Esophagus muscularis mucosa (tissue), 4 donors: ENCODE data around the gene HDAC4. TPM values are rescaled to one million over a fixed set of nuclear protein-coding genes. Genes with fewer than 3 reads are reported as not detected.

Experiments used
- DNase-seq: peaks from one replicate; pipeline ENCODE4 v3.0.0-alpha.2; 2017; ENCODE audit errors: extremely low spot score
- H3K27ac ChIP-seq, 4 donors: fragments of 200-600 bp; sonication (generic); replicated peaks in 1 of 4; 1 replicate in 3 of 4; 2 replicates in 1 of 4; pipeline ENCODE4 v1.5.1; 2016 to 2019; ENCODE audit warnings: mild to moderate bottlenecking in 1 of 4
- H3K27me3 ChIP-seq, 4 donors: fragments of 200-600 bp; sonication (generic); one replicate each; pipeline versions ENCODE4 v1.5.1 to v1.6.0; 2016 to 2019
- H3K36me3 ChIP-seq, 4 donors: fragments of 200-600 bp; sonication (generic); one replicate each; pipeline ENCODE4 v1.5.1; 2016 to 2019
- H3K4me1 ChIP-seq, 4 donors: fragments of 200-600 bp; sonication (generic); one replicate each; pipeline ENCODE4 v1.5.1; 2016 to 2019
- H3K4me3 ChIP-seq, 4 donors: fragments of 200-600 bp; sonication (generic); 1 replicate in 2 of 4; 2 replicates in 2 of 4; pipeline ENCODE4 v1.5.1; 2016 to 2019; ENCODE audit warnings: mild to moderate bottlenecking in 4 of 4, moderate library complexity in 1 of 4
- H3K9me3 ChIP-seq, 4 donors: fragments of 200-600 bp; sonication (generic); 1 replicate in 3 of 4; 2 replicates in 1 of 4; pipeline ENCODE4 v1.5.1; 2016 to 2019
- EP300 ChIP-seq: sonication (generic); formaldehyde crosslinking; IDR thresholded peaks from one replicate; pipeline ENCODE4 v1.6.1; 2017; ENCODE audit warnings: antibody characterized with exemption
- POLR2A ChIP-seq: fragments of 450-650 bp; IDR thresholded peaks from one replicate; pipeline ENCODE4 v1.6.1; 2017; ENCODE audit warnings: antibody characterized with exemption, moderate library complexity, mild to moderate bottlenecking, low read depth
- POLR2AphosphoS5 ChIP-seq, 2 donors: sonication (generic); formaldehyde crosslinking; IDR thresholded peaks; one replicate each; pipeline ENCODE4 v1.6.1; 2017; ENCODE audit warnings: antibody characterized with exemption in 2 of 2
- WGBS: methylation state at CpG from one replicate; pipeline ENCODE4 v1.1.5; 2018; 5-methylcytosine and 5-hydroxymethylcytosine counted together
- intact Hi-C: fragments of 100-400 bp; cut with DNase I; formaldehyde crosslinking; loops from one replicate; pipeline ENCODE4 v1.15.1; 2023
- total RNA-seq, 4 donors: library from RNA; depleted of rRNA; stranded (reverse); fragments of >200 nt; gene quantifications; one replicate each; pipeline versions ENCODE4 v1.1.0 to v1.2.1, GENCODE V29; 2016
- TF ChIP-seq, protein P1 (sequence below), 3 experiments: fragments of 200-600 bp in 2 of 3; fragments of 450-650 bp in 1 of 3; sonication (generic) in 2 of 3; IDR thresholded peaks; one replicate each; pipeline ENCODE4 v1.5.1; 2017 to 2019; ENCODE audit warnings: antibody characterized with exemption in 3 of 3, mild to moderate bottlenecking in 2 of 3, moderate library complexity in 1 of 3

Gene HDAC4
- total RNA-seq, 4 donors from 2014 or later, result 59.4 to 119 (median 76.1) TPM

DNA sequence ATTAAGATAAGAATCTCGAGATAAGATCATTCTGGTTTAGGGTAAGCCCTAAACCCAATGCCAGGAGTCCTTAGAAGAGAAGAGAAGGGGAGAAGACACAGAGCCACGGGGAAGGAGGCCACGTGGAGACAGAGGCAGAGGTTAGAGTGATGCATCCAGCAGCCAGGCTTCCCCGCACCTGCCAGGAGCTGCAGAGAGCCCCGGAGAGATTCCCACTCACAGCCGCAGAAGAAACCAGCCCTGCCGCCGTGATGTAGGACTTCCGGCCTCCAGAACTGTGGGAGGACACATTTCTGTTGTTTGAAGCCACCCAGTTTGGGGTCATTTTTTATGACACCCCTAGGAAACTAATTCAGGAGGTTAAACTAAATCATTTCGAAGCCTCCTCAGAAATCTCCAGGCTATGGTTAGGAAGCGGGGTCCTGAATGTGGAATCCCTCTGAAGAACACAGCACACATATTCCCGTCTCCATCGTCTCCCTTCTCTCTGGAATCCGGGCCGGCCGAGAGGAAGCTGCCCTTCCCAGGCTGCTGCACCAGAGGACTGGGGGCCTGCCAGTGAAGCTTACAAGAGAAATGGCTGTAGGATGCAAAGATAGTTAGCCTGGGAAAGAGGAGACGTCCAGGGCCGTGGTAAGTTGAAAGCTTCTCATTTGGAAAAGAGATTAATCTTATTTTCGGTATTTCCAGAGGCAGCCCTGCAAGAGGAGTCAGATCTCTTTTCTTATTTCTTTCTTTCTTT is 396.4 kb downstream of the HDAC4 start:
- Histone ChIP-seq H3K9me3 (no peaks in the 10 kb centered on the region), H3K27me3 (no peaks in the 10 kb centered on the region), H3K4me3 (no peak overlapping the region), H3K36me3 (no peaks in the 10 kb centered on the region), H3K27ac (no peak overlapping the region), H3K4me1 (peaks cover 0 to 48% (median 26%) of the 10 kb centered on the region in 4 donors)
- TF ChIP-seq, protein P1, sequence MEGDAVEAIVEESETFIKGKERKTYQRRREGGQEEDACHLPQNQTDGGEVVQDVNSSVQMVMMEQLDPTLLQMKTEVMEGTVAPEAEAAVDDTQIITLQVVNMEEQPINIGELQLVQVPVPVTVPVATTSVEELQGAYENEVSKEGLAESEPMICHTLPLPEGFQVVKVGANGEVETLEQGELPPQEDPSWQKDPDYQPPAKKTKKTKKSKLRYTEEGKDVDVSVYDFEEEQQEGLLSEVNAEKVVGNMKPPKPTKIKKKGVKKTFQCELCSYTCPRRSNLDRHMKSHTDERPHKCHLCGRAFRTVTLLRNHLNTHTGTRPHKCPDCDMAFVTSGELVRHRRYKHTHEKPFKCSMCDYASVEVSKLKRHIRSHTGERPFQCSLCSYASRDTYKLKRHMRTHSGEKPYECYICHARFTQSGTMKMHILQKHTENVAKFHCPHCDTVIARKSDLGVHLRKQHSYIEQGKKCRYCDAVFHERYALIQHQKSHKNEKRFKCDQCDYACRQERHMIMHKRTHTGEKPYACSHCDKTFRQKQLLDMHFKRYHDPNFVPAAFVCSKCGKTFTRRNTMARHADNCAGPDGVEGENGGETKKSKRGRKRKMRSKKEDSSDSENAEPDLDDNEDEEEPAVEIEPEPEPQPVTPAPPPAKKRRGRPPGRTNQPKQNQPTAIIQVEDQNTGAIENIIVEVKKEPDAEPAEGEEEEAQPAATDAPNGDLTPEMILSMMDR (IDR thresholded peaks at IDR 0.05), result no peak
- TF ChIP-seq EP300, result no peak
- no peak for TF ChIP-seq POLR2AphosphoS5 (IDR thresholded peaks at IDR 0.05)
- no peak for TF ChIP-seq POLR2A
- WGBS, result 77% methylated on average over 19 of the region's 19 CpGs
- intact Hi-C loops, result no loop called here
- DNase-seq, result no peak

DNA sequence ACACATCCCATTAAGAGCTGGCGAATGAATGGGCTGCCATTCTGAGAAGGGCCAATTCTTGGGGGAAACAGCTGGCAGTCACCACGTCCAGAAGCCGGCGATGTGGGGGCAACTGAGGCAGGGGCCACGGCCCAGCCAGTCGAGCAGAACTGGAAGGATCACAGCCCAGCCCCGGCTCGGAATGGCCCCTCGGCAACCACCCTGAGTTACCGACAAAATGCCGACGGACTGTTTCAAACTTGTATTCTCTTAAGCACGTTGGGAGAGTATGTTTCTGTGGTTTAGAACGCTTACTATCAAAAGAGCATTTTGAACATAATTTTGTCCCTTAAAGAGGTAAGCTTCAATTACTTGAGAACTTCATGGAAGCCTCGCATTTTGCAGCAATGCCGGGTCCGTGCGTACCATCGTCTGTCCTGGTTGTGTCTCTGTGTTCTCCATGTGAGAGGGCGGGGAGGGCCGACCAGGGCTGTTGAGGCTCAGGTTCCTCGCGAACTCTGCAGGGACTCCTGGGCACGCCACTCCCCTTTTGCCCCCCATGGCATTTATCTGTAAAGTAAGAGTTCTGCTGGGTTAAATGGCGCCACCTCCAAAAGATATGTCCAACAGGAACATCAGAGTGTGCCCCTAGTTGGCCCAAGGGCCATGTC is 397.1 kb downstream of the HDAC4 start:
- no peaks in the 10 kb centered on the region for H3K9me3 ChIP-seq
- peak overlapping the region; percentile 60 to 72 (median 68) for H3K27ac ChIP-seq
- H3K36me3 ChIP-seq, result no peaks in the 10 kb centered on the region
- peaks cover 0 to 49% (median 32%) of the 10 kb centered on the region in 4 donors for H3K4me1 ChIP-seq
- DNase-seq, result no peak
- intact Hi-C loops, result no loop called here
- WGBS, result 76% methylated on average over 23 of the region's 25 CpGs
- peak overlapping the region; percentile 21 to 41 (median 34) for H3K4me3 ChIP-seq
- TF ChIP-seq POLR2AphosphoS5 (IDR thresholded peaks at IDR 0.05) (no peak), POLR2A (no peak), EP300 (no peak)
- TF ChIP-seq, protein P1 (IDR thresholded peaks at IDR 0.05), result no peak
- H3K27me3 ChIP-seq, result no peaks in the 10 kb centered on the region

DNA sequence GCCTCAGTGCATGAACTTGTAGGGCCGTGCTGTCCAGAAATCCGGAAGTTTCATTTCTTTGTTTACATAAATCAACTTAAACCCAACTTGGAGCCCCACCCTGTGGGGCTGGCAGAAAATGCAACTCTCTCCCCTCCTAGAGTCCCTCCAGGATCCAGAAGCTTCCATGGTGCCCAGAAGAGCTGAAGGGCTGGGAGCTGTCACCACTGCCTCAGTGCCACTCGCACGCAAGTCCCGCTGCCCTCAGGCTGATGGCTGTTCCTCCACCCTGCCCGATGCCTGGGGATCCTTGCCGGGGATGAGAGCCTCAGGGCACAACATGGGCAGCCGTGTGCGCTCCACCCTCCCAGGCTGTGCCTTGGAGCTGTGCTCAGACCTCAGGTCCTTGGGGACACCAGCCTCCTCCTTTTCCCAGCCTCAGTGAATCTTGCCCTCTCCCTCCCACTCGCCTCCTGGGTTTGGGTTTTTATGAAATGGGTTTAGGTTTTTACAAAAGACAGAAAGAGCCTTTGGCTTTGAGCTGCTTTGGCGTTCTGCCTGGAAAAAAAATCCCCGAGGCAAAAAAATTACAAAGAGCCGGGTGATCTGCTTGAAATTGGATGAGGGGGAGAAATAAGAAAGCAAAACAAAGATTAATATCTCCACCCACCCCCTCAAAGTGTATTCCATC is 397.7 kb downstream of the HDAC4 start:
- Histone ChIP-seq H3K27ac (peak overlapping the region; percentile 60 to 72 (median 68)), H3K4me3 (peak overlapping the region; percentile 21 to 41 (median 34)), H3K4me1 (peaks cover 0 to 47% (median 33%) of the 10 kb centered on the region in 4 donors), H3K36me3 (no peaks in the 10 kb centered on the region), H3K27me3 (no peaks in the 10 kb centered on the region), H3K9me3 (no peaks in the 10 kb centered on the region)
- TF ChIP-seq POLR2AphosphoS5 (IDR thresholded peaks at IDR 0.05) (peak in 1 of 2 donors; percentile 13), POLR2A (no peak), EP300 (no peak)
- TF ChIP-seq, protein P1 (IDR thresholded peaks at IDR 0.05), result peak; percentile 37 to 50 (median 38)
- intact Hi-C loops, result no loop called here
- no peak for DNase-seq
- WGBS, result 44% methylated on average over 12 of the region's 13 CpGs

DNA sequence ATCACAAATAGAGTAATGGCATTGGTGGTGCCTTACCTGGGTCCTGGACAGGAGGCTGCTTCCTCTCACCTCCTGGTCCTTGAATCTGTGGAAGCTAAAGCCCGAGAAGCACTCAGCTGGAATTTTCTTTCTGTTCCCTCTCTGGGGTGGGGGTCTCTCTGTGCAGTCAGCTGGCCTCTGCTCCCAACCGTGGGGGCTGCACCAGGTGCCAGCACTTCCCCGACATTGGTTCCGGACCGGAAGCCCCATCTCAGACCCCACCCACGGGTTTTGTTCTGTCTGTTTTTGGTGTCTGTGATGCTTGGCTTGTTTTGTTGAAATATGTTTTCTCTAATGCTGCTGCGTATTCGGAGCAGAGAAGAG is 398.2 kb downstream of the HDAC4 start:
- peak overlapping the region; percentile 60 to 72 (median 68) for H3K27ac ChIP-seq
- TF ChIP-seq, protein P1 (IDR thresholded peaks at IDR 0.05), result no peak
- TF ChIP-seq EP300 (no peak), POLR2AphosphoS5 (IDR thresholded peaks at IDR 0.05) (no peak), POLR2A (no peak)
- 43% methylated on average over 8 of the region's 8 CpGs for WGBS

More for the DNA sequence above, 398.2 kb downstream of the HDAC4 start:
- H3K4me1 ChIP-seq, result peaks cover 0 to 47% (median 33%) of the 10 kb centered on the region in 4 donors
- H3K36me3 ChIP-seq, result no peaks in the 10 kb centered on the region
- intact Hi-C loops, result no loop called here
- H3K27me3 ChIP-seq, result no peaks in the 10 kb centered on the region
- peak overlapping the region; percentile 21 to 41 (median 34) for H3K4me3 ChIP-seq
- no peaks in the 10 kb centered on the region for H3K9me3 ChIP-seq
- DNase-seq, result no peak
